TTC549 (cell line): ENCODE measurements around the gene RNF182.
"Not testable (repeated sequence)": the region's sequence is repeated elsewhere in the genome, so short reads cannot be mapped to it uniquely, and the experiment has no call there.

ENCODE experiments used
- FAIRE-seq: peaks from 2 replicates; lab custom pipeline; 2012; peaks lifted over from hg19 to GRCh38; lab: Jason Lieb, UNC

Gene RNF182

GRCh38 chr6:14002176-14002947 is 77.6 kb downstream of the RNF182 start:
- FAIRE-seq = no peak

GRCh38 chr6:14004258-14004657 is 79.5 kb downstream of the RNF182 start:
- FAIRE-seq = no peak

GRCh38 chr6:14008809-14009208 is 84.1 kb downstream of the RNF182 start:
- FAIRE-seq = no peak

GRCh38 chr6:14009431-14009830 is 84.7 kb downstream of the RNF182 start:
- no peak for FAIRE-seq

GRCh38 chr6:14010275-14010674 is 85.5 kb downstream of the RNF182 start:
- no peak for FAIRE-seq

GRCh38 chr6:14012313-14013030 is 87.7 kb downstream of the RNF182 start:
- FAIRE-seq = no peak

GRCh38 chr6:14015964-14016363 is 91.2 kb downstream of the RNF182 start:
- no peak for FAIRE-seq

GRCh38 chr6:14016432-14016831 is 91.7 kb downstream of the RNF182 start:
- no peak for FAIRE-seq

- FAIRE-seq = no peak
Measured at GRCh38 chr6:14016935-14017625, 92.3 kb downstream of the RNF182 start.

GRCh38 chr6:14017626-14018475 is 93.1 kb downstream of the RNF182 start:
- FAIRE-seq = no peak

- not testable (repeated sequence) for FAIRE-seq
Measured at GRCh38 chr6:14018559-14018958, 93.8 kb downstream of the RNF182 start.

GRCh38 chr6:14020551-14020950 is 95.8 kb downstream of the RNF182 start:
- no peak for FAIRE-seq

- no peak for FAIRE-seq
Measured at GRCh38 chr6:14021449-14021848, 96.7 kb downstream of the RNF182 start.

- no peak for FAIRE-seq
Measured at GRCh38 chr6:14022673-14023072, 97.9 kb downstream of the RNF182 start.

GRCh38 chr6:14023855-14024254 is 99.1 kb downstream of the RNF182 start:
- FAIRE-seq = no peak

- FAIRE-seq = no peak
Measured at GRCh38 chr6:14025160-14025559, 100.4 kb downstream of the RNF182 start.

GRCh38 chr6:14026831-14027539 is 102.2 kb downstream of the RNF182 start:
- no peak for FAIRE-seq

- no peak for FAIRE-seq
Measured at GRCh38 chr6:14028631-14029030, 103.9 kb downstream of the RNF182 start.

- FAIRE-seq = no peak
Measured at GRCh38 chr6:14029605-14030004, 104.9 kb downstream of the RNF182 start.
